ENCODE results near the gene JAKMIP1. TPM values are rescaled to one million over a fixed set of nuclear protein-coding genes. Genes with fewer than 3 reads are reported as not detected.

Gene JAKMIP1
- total RNA-seq, 1 experiment from 2014 or later: not detected

DNA sequence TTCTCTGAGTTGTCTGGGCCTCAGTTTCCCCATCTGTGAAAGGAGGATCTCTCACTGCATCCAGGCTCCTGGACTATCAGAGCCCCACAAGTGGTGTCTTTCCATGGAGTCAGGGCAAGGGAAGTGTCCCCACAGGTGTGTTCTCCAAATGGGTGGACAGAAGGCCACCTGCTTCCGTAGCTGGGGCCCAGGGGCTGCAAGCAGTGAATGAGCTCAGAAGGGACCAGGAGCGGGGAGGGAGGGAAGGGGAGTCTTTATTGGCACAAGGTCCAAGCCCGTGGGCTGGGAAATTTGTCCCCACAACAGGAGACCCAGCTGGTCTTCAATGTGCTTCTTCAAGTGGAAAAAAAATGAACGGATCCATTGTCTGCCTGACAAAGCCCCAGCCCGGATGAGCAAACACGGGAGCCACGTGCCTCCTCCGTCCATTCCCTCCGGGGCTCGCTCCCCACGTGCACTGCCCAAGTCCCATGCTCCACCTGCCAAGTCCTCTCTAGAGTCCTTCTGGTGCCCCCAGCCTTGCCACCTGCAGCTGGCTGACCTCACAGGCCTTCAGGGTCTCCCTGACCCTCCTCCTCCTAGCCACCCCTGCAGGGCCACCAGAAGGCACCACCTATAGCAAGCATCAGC lies 72.0 kb downstream of the JAKMIP1 start:
- H3K4me3 Mint-ChIP-seq (ENCODE audit: unreplicated experiment): no peak overlapping the region
- intact Hi-C loops (cut with micrococcal nuclease): no loop called here
- ChIA-PET POLR2A (no interaction called here), CTCF (interaction anchor here (0.8 kb wide), 1 partner anchor 14 kb away, joined by 5 read pairs; no protein-coding TSS in a partner anchor)
- no peaks in the 10 kb centered on the region for H3K36me3 Mint-ChIP-seq (ENCODE audit: insufficient read depth, unreplicated experiment)
- no peaks in the 10 kb centered on the region for H3K27me3 Mint-ChIP-seq (ENCODE audit: insufficient read depth, unreplicated experiment)
- H3K9me3 Mint-ChIP-seq (ENCODE audit: unreplicated experiment): peaks cover 24% of the 10 kb centered on the region
- no TSS peak for BruUV-seq (replicated peaks)
- H3K4me1 Mint-ChIP-seq (ENCODE audit: insufficient read depth, unreplicated experiment): no peaks in the 10 kb centered on the region
- no peak for DNase-seq (ENCODE audit: unreplicated experiment)
- no peak overlapping the region for H3K27ac Mint-ChIP-seq (ENCODE audit: low read depth, unreplicated experiment)
- TF ChIP-seq, protein P1, sequence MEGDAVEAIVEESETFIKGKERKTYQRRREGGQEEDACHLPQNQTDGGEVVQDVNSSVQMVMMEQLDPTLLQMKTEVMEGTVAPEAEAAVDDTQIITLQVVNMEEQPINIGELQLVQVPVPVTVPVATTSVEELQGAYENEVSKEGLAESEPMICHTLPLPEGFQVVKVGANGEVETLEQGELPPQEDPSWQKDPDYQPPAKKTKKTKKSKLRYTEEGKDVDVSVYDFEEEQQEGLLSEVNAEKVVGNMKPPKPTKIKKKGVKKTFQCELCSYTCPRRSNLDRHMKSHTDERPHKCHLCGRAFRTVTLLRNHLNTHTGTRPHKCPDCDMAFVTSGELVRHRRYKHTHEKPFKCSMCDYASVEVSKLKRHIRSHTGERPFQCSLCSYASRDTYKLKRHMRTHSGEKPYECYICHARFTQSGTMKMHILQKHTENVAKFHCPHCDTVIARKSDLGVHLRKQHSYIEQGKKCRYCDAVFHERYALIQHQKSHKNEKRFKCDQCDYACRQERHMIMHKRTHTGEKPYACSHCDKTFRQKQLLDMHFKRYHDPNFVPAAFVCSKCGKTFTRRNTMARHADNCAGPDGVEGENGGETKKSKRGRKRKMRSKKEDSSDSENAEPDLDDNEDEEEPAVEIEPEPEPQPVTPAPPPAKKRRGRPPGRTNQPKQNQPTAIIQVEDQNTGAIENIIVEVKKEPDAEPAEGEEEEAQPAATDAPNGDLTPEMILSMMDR (IDR thresholded peaks at IDR 0.05; ENCODE audit: unreplicated experiment): no peak

DNA sequence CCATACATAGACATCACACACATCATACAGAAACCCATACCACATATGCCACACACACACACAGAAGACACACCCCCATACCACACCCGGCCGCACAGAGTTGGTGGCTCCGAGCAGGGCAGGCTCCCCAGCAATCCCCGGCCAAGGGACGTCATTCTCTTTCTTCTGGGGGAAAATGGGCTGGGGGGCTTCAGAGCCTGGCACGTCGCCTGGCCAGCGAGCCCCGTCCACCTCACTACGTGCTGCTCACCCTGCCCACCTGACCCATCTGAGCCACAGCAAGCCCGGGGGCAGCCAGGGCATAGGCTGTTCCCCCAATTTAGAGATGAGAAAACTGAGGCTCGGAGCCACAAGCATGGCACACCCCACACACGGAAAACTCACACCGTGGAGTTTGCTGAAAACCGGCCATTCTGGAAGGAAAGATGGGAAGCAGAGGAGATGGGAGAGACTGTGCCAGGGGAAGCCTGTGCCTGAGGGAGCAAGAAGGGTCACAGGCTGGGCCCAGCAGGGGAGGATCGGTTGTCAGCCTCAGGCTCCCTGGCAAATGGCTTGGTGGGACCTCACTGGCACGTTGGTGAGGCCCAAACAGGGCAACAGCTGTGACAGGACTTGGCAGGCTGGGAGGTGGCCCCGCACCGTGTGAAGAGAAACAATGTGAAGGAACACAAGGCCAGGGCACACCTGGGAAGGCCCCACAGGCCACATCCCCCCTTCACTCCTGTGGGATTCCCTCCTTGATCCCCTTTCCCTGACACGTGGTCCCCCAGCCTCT lies 73.2 kb downstream of the JAKMIP1 start:
- no TSS peak for BruUV-seq (replicated peaks)
- ChIA-PET POLR2A (no interaction called here), CTCF (no interaction called here)
- Mint-ChIP-seq H3K9me3 (ENCODE audit: unreplicated experiment) (peaks cover 28% of the 10 kb centered on the region), H3K4me1 (ENCODE audit: insufficient read depth, unreplicated experiment) (no peaks in the 10 kb centered on the region), H3K4me3 (ENCODE audit: unreplicated experiment) (no peak overlapping the region), H3K36me3 (ENCODE audit: insufficient read depth, unreplicated experiment) (no peaks in the 10 kb centered on the region), H3K27ac (ENCODE audit: low read depth, unreplicated experiment) (no peak overlapping the region), H3K27me3 (ENCODE audit: insufficient read depth, unreplicated experiment) (no peaks in the 10 kb centered on the region)
- TF ChIP-seq, protein P1 (IDR thresholded peaks at IDR 0.05; ENCODE audit: unreplicated experiment): no peak
- no peak for DNase-seq (ENCODE audit: unreplicated experiment)
- intact Hi-C loops (cut with micrococcal nuclease): no loop called here

DNA sequence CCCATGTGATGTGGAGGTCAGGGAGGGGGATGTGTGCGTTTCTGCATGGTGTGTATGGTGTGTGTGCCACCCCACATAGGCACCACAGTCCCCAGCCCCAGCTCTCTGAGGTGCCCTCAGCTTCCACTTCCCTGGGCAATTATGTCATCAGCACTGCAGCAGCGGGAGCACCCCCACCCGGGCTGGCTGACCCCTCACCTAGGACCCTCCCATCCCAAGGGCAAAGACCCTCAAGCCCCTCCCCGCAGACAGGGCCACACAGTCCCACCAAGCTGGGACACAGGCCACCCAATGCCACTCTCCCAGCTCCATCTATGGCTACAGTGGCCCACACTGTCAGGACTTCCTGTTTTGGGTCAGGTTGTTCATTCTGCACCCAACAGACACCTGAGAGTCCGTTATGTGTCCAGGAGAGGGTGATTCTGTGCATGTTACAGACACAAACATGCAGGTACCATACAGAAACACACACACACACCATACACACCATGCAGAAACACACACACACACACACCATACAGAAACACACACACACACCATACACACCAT lies 75.2 kb downstream of the JAKMIP1 start:
- TF ChIP-seq, protein P1 (IDR thresholded peaks at IDR 0.05; ENCODE audit: unreplicated experiment): no peak
- POLR2A ChIA-PET: no interaction called here
- no TSS peak for BruUV-seq (replicated peaks)
- CTCF ChIA-PET: interaction anchor here (0.6 to 0.8 kb wide), 2 partner anchors 17 to 301 kb away, joined by 3 to 4 read pairs; no protein-coding TSS in a partner anchor
- Mint-ChIP-seq H3K4me1 (ENCODE audit: insufficient read depth, unreplicated experiment) (no peaks in the 10 kb centered on the region), H3K4me3 (ENCODE audit: unreplicated experiment) (no peak overlapping the region), H3K27me3 (ENCODE audit: insufficient read depth, unreplicated experiment) (no peaks in the 10 kb centered on the region), H3K9me3 (ENCODE audit: unreplicated experiment) (peaks cover 15% of the 10 kb centered on the region), H3K36me3 (ENCODE audit: insufficient read depth, unreplicated experiment) (no peaks in the 10 kb centered on the region), H3K27ac (ENCODE audit: low read depth, unreplicated experiment) (no peak overlapping the region)
- no peak for DNase-seq (ENCODE audit: unreplicated experiment)
- intact Hi-C loops (cut with micrococcal nuclease): no loop called here

DNA sequence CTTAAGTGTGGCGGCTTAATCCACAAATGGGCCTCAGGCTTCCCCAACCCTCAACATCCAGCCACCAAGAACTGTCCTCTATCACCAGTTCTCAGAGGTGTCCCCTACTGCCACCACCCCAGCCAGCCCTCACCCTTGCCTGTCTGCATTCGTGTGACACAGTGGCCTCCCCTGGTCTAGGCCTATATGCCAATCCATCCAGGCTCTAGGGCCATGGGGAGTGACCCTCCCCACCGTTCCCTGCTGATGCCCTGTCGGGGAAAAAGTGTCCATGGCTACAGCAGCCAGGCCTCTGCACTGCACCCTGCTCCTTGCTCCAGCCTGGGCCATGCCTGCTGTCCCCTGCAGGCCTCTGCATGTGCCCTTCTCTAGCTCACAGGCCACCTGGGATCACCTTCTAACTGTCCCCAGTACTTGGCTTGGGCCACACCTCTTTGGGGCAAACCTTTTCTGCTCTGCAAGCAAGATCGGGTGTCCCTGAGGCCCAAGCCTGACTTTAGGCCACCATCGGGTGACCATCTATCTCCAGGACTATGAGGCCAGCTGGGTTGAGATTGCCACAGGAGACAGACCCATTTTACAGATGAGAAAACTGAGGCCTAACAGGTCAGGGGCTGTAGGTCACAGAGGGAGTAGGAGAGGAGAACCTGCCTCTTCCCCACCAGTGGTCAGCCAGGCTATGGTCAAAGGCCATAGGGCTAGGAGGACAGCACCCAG lies 75.8 kb downstream of the JAKMIP1 start:
- no TSS peak for BruUV-seq (replicated peaks)
- Mint-ChIP-seq H3K27me3 (ENCODE audit: insufficient read depth, unreplicated experiment) (no peaks in the 10 kb centered on the region), H3K9me3 (ENCODE audit: unreplicated experiment) (peaks cover 12% of the 10 kb centered on the region), H3K4me1 (ENCODE audit: insufficient read depth, unreplicated experiment) (no peaks in the 10 kb centered on the region), H3K36me3 (ENCODE audit: insufficient read depth, unreplicated experiment) (no peaks in the 10 kb centered on the region), H3K4me3 (ENCODE audit: unreplicated experiment) (no peak overlapping the region), H3K27ac (ENCODE audit: low read depth, unreplicated experiment) (no peak overlapping the region)
- TF ChIP-seq, protein P1 (IDR thresholded peaks at IDR 0.05; ENCODE audit: unreplicated experiment): no peak
- POLR2A ChIA-PET: no interaction called here
- intact Hi-C loops (cut with micrococcal nuclease): no loop called here
- DNase-seq (ENCODE audit: unreplicated experiment): no peak
- CTCF ChIA-PET: interaction anchor here (0.8 kb wide), 1 partner anchor 302 kb away, joined by 3 read pairs; no protein-coding TSS in a partner anchor
